Islet of Langerhans (tissue), 1 donor: ENCODE data around the gene BUD23.
"Not testable (repeated sequence)": the region's sequence is repeated elsewhere in the genome, so short reads cannot be mapped to it uniquely, and the experiment has no call there.

Experiments used
- FAIRE-seq: peaks from one replicate; lab custom pipeline; 2011; peaks lifted over from hg19 to GRCh38; lab: Jason Lieb, UNC

Gene BUD23, protein sequence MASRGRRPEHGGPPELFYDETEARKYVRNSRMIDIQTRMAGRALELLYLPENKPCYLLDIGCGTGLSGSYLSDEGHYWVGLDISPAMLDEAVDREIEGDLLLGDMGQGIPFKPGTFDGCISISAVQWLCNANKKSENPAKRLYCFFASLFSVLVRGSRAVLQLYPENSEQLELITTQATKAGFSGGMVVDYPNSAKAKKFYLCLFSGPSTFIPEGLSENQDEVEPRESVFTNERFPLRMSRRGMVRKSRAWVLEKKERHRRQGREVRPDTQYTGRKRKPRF

DNA sequence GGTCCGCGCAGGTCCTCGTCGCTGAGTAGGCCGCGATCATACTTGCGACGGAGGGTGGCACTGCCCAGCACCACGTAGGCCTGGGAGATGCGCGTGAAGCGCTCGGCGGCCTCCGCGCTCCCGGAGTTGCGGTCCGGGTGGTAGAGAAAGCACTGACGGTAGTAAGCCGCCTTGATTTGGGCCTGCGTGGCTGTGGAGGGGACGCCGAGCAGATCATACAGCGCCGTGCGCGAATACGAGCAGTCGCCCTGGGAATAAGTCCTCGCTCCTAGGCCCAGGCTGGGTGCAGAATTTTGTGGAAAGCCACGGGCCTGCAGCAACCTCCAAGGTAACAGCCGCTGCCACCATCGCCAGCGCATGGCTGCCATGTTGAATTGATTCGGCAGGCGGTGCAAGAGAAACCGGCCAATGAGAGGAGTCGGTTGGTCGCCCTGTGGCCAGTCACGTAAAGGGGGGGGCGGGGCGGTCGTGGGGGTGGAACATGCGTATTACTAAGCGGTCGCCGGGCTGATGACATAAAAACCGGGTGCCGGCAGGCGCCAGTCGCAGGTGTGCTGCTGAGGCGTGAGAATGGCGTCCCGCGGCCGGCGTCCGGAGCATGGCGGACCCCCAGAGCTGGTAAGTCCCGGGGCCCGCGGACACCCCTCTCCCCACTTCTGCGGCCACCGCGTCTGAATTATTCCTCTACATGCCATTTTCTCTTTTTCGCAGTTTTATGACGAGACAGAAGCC is at the start of gene BUD23, which contains the start of gene DNAJC30:
TSS of gene BUD23 (plus strand) at position 542 of the 732 bp plus-strand sequence. CDS start at position 571, 29 bp downstream.
TSS of gene DNAJC30 (minus strand) at position 398 of the 732 bp plus-strand sequence. CDS start at position 368, 30 bp downstream.
- no peak for FAIRE-seq

DNA sequence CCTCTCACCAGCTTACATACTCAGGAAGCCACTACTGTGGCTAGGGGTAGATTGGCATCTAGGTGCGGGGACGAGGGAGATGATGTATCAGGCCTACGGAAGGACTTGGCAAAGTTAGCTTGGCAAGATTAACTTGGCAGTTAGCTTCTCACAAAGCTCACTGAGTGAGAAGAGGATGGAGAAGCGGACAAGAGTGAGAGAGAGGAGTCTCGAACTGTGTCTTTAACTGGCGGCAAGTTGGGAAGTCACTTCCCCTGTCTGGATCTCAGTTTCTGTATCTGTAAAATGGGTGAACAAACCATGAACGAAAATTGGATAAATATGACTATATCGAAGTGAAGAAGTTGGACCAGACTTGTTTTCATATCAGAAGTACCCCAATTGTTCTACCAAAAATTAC is 49.6 kb upstream of the BUD23 start:
- FAIRE-seq: no peak

DNA sequence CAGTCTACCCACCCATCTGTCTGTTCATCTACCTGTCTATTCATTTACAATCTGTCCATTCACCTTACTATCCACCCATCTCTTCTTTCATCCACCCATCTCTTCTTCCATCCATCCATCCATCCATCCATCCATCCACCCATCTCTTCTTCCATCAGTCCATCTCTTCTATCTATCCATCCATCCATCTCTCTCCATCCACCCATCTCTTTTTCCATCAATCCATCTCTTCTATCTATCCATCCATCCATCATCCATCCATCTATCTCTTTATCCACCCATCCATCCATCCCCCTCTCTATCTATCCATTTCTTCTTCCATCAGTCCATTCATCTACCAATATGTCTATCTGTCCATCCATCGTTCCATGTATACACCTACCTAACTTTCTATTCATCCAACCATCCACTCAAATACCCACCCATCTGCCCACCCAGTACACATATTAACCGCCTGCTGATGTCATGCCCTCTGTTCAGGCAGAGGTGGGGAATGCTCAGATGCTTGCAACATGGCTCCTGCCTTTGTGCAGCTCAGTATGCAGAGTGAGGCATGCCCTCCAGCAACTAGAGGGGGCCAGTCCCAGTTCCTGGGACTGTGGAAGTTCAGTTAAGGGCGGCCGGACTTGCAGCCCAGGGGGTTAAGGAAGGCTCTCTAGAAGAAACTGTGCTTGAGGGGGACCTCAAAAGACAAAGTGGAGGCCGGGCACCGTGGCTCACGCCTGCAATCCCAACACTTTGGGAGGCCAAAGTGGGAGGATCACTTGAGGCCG is 47.8 kb upstream of the BUD23 start:
- no peak for FAIRE-seq

DNA sequence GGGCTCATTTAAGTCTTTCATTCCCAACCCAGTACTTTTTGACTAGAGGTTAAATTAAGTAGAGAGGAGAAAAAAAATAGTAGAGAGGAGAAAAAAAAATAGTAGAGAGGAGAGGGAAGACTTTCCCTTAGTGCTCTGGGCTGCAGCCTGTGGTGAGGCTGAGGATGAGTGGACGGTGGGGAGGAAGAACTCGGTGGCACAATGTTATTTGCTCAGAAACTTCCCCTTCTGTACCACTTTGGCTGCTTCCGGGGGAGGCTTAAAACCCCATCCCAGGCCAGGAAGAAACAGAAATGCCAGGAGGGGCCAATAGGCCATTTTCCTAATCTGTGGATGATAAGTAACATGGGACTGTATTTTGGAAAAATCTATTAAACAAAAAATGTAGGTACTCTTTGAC is 44.5 kb upstream of the BUD23 start:
- FAIRE-seq: no peak

DNA sequence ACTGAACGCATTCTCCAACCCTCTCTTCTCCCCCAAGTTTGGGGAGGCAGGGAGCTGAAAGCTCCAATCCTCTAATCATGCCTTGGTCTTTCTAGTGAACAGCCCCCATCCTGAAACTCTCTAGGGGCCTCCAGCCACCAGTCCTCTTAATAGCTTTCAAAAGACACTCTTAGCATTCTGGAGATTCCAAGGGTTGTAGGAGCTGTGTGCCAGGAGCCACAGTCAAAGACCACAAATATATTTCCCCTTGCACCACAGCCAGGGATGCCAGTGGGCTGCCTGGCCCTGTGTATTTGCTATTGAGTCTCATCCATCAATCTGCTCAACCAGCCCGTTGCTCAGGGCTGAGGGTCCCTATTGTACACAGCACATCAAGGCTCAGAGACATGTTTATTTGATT is 40.6 kb upstream of the BUD23 start:
- FAIRE-seq: no peak

DNA sequence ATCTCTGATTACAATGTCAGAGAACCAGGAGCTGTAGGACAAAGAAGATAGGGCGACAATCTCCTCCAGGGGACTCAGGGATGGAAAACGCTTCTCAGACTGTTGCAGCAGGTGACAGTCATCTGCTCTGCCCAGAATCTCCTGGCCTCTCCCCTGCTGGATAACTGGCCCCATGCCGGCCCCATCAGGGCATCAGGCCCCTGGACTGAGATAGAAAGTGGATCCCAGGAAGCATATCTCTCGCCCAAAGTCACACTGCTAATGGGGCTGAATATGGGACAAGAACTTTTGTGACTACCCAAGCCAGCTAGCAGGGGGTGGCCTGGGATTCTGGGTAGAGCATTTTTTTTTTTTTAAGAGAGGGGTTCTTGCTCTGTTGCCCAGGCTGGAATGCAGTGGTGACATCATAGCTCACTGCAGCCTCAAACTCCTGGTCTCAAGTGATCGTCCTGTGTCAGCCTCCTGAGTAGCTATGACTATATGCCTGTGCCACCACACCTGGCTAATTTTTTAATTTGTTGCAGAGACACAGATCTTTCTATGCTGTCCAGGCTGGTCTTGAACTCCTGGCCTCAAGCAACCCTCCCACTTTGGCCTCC is 38.6 kb upstream of the BUD23 start:
- no peak for FAIRE-seq

DNA sequence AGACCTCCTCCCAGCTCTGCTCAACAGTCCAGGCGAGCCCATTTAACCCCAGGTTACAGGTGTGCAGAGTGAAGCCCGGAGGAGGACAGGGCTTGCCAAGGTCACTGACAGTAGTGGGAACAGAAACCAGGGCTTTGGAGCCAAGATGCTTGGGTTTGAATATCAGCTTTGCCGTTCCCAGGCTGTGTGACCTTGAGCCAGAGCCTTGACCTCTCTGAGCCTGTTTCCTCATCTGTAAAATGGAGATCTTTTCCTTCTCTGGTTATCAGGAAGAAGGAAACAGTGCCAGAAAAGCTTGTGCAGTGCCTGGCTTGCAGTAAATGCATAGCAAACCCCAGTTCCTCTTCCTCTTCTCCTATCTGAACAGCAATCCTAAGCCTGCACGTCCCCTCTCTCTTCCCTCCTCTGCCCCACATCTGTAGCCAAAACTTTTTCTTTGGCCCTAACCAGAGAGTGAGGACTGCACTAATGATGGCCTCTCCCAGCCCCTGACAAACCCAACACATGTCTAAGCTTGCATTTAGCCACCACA is 37.7 kb upstream of the BUD23 start:
- no peak for FAIRE-seq

DNA sequence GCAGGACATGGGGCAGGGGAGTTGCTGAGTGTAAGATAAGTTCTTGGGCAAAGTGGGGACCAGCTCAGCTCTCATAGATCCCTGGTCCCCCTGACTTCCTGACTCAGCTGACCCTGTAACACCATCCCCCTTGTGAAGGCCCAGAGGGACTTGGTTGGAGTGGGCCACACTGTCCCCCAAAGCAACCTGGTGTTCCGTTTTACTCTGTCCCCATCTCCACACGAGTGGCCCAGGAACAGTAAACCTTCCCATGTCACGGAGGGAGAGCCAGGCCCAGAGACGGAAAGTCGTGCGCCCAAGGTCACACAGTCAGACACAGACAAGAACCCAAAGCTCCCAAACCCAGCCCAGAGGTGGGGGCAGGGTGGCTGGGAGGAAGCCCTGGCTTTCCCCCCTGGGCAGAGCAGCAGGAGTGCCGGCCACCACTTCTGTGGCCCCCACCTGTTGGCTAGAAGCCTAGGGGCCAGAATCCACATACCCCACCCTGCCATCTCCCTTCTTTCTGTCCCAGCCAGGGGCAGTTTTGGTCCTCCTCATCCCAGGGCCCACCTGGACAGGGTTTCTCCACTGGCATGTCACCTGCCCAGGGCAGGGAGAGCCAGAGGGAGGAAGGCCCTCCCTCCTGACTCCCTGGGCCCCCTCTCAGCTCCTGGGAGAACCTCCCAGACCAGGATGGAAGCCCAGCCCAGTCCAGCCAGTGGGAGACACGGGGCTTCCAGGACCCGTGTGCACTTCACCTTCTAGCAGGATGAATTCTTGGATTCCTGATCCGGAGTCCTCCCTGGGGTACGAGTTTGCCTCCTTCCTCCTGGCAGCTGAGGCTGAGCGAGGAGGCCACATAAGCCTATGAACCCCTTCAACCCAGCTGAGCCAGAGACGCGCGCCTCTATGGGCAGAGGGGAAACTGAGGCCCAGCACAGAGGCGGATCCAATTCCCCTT is 36.3 kb upstream of the BUD23 start:
- no peak for FAIRE-seq

DNA sequence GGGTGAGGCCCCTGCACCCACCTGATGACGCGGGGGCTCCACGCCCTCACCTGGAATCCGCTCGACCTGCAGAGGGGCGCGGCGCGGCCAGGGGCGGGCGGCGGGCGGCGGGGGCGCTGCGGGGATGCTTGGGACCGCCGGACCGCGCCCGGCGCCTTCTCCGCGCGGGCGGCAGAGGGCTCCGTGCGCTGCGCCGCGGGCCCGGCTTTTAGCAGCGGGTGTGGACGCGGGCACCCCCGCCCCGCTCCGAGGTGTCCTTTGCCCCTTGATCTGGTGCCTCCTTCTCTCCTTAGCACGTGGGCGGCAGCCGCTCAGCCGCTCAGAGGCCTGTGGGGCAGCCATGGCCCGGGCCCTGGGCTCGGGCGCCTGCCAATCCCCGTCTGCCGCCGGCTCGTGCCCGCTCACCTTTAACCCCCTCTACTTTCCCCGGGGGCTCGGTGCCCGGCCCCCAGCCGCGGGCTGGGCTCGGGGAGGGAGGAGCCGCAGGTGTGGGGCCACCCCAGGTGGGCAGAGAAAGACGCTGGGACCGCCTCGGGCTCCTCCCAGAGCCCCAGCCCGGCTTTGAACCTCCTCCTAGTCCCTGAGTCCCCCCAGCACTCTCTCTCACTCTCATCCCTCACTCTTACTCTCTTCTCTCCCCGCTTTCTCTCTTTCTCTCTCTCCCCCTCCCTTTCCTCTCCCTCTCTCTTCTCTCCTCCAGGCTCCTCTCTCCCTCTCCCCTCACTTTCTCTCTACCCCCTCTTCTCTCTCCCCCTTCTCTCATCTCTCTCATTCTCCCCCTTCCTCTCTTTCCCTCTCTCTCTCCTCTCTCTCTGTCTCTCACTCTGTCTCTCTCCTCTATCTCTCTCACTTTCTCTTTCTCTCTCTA is 35.4 kb upstream of the BUD23 start:
- FAIRE-seq: no peak

DNA sequence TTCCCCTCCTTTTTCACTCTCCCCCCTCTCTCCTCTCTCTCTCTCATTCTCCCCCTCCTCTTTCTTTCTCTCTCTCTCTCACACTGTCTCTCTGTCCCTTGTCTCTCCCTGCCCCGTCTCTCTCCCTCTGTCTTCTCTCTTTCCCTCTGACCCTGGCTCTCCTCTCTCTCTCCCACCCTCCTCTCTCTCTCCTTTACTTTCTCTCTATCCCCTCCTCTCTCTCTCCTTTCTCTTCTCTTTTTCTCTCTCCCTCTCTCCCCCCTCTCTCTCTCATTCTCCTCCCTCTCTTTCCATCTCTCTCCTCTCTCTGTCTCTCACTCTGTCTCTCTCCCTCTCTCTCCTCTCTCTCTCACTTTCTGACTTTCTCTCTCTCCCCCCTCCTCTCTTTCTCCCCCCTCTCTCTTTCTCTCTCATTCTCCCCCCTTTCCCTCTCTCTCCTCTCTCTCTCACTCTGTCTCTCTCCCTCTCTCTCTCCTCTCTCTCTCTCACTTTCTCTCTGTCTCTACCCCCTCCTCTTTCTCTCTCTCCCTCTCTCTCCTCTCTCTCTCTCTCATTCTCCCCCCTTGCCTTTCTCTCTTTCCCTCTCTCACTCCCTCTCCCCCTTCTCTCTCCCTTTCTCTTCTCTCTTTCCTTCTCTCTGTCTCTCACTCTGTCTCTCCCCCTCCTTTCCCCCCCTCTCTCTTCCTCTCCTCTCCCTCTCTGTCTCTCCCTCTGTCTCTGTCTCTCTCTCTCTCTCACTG is 34.6 kb upstream of the BUD23 start:
- FAIRE-seq: no peak

DNA sequence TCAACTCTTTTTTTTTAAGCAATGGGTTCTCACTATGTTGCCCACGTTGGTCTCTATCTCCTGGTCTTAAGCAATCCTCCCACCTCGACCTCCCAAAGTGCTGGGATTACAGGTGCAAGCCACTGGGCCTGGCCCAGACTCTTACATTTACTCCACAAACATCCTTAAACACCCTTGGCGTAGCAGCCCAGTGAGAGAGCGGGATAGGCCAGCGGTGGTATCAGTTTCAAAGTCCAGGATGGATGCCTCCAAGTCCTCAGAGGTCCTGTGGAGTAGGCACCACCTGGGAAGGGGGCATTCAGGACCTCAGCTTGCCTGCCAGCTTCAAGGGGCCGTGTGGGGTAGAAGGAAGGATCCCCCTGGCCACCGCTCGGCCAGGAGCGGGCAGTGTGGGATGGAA is 33.8 kb upstream of the BUD23 start:
- FAIRE-seq: no peak

DNA sequence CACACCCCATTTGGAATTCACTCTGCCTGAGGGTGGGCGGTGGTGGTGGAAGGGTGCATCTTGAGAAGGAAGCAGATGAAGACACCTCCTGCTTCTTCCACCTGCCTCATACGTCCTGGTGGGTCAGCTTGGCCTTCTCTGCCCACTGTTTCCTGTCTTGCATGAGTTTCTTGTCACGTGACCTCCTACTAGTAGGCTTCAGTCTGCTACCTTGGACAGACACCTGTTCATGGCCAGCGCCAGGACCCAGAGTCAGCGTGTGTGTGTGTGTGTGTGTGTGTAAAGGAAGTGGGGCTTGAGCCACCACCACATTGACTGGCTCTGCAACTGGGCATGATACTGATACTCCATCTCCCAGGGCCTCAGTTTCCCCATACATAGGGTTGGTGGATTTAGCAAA is 32.9 kb upstream of the BUD23 start:
- no peak for FAIRE-seq

DNA sequence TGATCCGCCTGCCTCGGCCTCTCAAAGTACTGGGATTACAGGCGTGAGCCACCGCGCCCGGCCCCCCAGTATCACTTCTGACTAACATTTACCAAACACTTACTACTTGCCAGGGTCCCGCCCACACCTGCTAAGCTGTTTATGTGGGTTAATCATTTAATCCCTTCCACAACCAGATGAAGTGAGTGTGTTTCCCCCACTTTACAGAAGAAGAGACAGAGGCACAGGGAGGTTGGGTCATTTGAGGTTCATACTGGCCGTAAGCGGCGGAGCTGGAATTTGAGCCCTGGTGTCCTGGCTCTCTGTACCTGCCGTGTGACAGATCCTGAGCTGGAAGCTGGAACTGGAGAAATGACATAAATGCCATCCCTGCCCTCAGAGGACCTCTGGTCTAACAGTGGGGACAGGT is 30.9 kb upstream of the BUD23 start:
- no peak for FAIRE-seq

DNA sequence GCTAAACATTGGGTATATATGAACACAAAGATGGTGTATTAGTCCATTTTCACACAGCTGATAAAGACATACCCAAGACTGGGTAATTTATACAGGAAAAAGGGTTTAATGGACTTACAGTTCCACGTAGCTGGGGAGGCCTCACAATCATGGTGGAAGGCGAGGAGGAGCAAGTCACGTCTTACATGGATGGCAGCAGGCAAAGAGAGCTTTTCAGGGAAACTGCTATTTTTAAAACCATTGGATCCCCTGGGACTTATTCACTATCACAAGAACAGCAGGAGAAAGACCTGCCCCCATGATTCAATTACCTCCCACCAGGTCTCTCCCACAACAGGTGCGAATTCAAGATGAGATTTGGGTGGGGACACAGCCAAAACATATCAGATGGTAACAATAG is 28.1 kb upstream of the BUD23 start:
- FAIRE-seq: not testable (repeated sequence)

DNA sequence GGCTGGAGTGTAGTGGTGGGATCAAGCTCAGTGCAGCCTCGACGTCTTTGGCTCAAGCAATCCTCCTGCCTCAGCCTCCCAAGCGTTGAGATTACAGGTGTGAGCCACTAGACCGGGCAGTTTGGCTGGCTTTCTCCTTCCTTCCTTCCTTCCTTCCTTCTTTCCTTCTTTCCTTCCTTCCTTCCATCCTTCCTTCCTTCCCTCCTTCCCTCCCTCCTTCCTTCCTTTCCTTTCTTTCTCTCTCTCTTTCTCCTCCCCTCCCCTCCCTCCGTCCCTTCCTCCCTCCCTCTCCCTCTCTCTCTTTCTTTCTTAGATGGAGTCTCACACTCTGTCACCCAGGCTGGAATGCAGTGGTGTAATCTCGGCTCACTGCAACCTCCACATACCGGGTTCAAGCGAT is 23.4 kb upstream of the BUD23 start:
- FAIRE-seq: no peak

DNA sequence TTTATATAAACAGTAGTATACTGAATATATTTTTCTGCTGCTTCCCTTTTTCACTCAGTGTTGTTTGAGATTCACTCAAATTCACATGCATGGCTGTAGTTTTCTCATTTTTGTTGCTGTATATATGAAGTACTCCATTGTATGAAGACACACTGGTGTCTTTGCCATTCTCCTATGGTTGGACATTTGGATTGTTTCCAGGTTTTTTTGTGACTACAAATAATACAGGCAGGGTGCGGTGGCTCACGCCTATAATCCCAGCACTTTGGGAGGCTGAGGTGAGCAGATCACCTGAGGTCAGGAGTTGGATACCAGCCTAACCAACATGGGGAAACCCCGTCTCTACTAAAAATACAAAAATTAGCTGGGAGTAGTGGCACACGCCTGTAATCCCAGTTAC is 22.8 kb upstream of the BUD23 start:
- not testable (repeated sequence) for FAIRE-seq

DNA sequence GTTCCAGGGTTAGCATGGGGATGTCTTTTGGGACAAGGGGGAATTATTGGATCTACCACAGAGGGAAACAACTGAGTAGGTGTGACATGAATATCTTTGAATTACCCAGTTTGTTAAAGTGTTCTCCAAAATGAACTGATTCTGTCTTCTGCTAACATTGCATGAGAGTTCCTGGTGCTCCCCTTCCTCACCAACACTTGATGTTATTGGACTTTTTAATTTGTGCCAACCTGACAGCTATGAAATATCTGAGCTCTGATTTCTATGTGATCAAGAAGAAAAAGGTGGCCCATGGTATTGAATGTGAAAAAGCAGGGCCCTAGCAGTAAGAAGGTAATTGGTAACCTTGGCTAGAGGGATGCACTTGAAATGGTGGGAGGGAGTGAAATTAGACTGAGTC is 20.4 kb upstream of the BUD23 start:
- FAIRE-seq: no peak

DNA sequence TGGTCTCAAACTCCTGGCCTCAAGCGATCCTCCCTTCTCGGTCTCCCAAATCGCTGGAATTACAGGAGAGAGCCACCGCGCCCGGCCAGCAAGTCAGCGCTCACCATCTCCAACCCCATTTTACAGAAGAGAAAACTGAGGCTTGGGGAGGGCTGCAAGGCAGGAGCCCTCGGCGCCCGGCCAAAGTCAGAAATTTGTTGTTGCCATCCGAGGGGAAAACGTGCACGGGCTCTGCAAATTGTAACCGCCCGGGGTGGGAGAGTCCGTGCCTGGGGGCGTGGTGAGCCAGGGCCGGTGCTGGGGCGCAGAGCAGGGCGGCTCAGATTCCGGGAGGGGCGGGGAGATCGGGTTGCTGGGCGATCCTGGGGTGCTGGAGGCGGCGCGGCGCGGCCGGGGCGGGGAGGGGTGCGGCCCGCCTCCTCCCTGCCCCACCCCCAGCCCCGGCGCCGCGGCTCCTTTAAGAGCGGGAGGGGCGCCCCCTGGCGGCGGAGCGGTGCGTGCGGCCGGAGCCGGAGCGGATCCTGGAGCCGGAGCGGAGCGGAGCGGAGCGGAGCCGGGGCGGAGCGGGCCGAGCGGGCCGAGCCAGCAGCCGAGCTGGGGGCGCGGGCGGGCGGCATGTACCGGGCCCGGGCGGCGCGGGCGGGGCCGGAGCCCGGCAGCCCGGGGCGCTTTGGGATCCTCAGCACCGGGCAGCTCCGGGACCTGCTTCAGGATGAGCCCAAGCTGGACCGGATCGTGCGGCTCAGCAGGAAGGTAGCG is 15.9 kb upstream of the BUD23 start, which contains the start of gene VPS37D:
TSS of gene VPS37D (plus strand) at position 488 of the 759 bp plus-strand sequence. CDS start at position 616, 128 bp downstream.
- no peak for FAIRE-seq
